T-helper 2 cell treated with Interferon-gamma antibody and Interleukin-4, amounts not matched to agents 5 μg/mL and 100 μg/mL, for 36 hours (primary cell): ENCODE results near the gene LDLRAD3.
"Not testable (repeated sequence)": the region's sequence is repeated elsewhere in the genome, so short reads cannot be mapped to it uniquely, and the experiment has no call there.

Source experiments
- DNase-seq: peaks from one replicate; pipeline ENCODE4 v3.0.0; 2021; ENCODE audit warnings: low spot score
- H3K27ac Mint-ChIP-seq: one replicate; pipeline ENCODE4 v1.8.0; 2021; ENCODE audit warnings: mild to moderate bottlenecking, mixed read lengths
- H3K27me3 Mint-ChIP-seq: one replicate; pipeline ENCODE4 v1.8.0; 2021; ENCODE audit warnings: low read depth, mixed read lengths
- H3K36me3 Mint-ChIP-seq: one replicate; pipeline ENCODE4 v1.8.0; 2021; ENCODE audit warnings: low read depth, mixed read lengths
- H3K4me1 Mint-ChIP-seq: one replicate; pipeline ENCODE4 v1.8.0; 2021; ENCODE audit warnings: low read depth, mixed read lengths
- H3K4me3 Mint-ChIP-seq: one replicate; pipeline ENCODE4 v1.8.0; 2022; ENCODE audit warnings: mild to moderate bottlenecking, moderate library complexity, mixed read lengths
- H3K9me3 Mint-ChIP-seq: one replicate; pipeline ENCODE4 v1.8.0; 2021; ENCODE audit warnings: mixed read lengths

The LDLRAD3 gene

DNA sequence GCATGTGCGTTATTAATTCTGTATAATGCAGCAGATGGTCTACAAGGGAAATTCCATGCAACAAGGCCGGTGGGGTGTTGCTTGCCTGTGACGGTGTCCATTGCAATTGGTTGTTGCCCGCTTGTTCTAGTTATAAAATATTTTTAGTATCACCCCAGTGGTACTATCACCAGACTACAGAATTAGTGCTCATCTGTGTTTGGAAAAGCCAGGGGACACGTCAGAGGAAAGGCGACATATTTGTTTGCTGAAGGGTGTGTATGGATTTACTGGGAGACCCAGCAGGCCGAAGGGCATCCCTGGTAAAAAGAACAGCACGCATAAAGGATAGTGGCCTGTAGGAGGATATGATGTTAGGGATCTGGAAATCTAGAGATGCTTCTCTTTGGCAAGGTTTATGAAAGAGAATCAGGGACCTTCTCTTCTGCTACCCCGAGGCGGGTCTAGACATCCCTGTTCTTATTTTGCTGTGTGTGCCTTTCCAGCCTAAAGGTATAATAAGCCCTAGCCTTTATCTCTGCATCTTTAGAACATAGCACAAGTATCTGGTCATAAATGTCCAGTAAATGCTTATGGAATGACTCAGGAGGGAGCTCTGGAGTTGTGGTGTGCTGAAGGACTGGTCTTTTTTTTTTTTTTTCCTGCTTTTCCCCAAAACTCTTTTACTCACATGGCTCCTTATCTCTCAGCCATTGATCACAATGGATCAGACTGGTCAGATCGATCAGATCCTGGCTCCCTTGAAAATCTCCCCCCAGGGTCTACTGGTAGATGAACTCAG is 90.9 kb downstream of the LDLRAD3 start:
- no peak for DNase-seq
- H3K27ac Mint-ChIP-seq = no peak overlapping the region

DNA sequence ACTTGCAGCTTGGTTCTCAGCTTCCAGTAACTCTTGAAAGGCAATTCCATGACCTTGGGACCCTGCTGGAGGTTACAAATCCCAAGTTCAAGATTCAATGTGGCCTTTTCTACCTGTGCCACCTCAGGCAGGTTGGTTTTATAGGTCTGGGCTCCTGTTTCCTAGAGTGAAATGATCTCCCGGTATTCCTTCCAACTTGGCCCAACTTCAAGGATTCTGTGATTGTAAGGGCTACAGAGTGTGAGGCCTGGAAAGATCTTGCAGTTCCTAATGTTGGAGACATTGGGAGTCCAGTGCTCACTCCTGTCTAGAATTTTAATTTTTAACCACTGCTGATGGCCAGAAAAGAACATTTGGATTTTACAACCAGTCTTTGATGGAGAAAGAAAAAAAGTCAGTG is 91.6 kb downstream of the LDLRAD3 start:
- Mint-ChIP-seq H3K27me3 (peaks cover 9% of the 10 kb centered on the region), H3K27ac (no peak overlapping the region), H3K4me1 (no peaks in the 10 kb centered on the region), H3K9me3 (no peaks in the 10 kb centered on the region), H3K4me3 (no peak overlapping the region), H3K36me3 (no peaks in the 10 kb centered on the region)
- DNase-seq = no peak

More for the DNA sequence above, 90.9 kb downstream of the LDLRAD3 start:
- H3K27me3 Mint-ChIP-seq = peaks cover 4% of the 10 kb centered on the region
- H3K9me3 Mint-ChIP-seq = no peaks in the 10 kb centered on the region
- no peaks in the 10 kb centered on the region for H3K4me1 Mint-ChIP-seq
- no peak overlapping the region for H3K4me3 Mint-ChIP-seq
- no peaks in the 10 kb centered on the region for H3K36me3 Mint-ChIP-seq

DNA sequence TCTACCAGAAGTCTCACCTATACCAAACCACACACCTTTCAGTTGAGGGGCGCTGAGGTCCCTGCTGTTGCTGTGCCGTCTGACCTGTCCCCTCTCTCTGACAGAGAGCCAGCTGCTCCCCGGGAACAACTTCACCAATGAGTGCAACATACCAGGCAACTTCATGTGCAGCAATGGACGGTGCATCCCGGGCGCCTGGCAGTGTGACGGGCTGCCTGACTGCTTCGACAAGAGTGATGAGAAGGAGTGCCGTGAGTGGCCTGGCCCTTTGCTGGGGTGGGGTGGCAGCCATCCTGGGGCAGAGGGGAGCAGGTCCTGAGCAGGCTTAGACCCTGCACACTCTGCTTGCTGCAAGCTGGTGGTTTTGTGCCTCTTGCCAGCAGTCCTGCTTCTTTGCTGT is 92.1 kb downstream of the LDLRAD3 start:
- Mint-ChIP-seq H3K27me3 (peaks cover 9% of the 10 kb centered on the region), H3K27ac (no peak overlapping the region), H3K9me3 (no peaks in the 10 kb centered on the region), H3K4me3 (no peak overlapping the region), H3K36me3 (no peaks in the 10 kb centered on the region), H3K4me1 (no peaks in the 10 kb centered on the region)
- DNase-seq = no peak

DNA sequence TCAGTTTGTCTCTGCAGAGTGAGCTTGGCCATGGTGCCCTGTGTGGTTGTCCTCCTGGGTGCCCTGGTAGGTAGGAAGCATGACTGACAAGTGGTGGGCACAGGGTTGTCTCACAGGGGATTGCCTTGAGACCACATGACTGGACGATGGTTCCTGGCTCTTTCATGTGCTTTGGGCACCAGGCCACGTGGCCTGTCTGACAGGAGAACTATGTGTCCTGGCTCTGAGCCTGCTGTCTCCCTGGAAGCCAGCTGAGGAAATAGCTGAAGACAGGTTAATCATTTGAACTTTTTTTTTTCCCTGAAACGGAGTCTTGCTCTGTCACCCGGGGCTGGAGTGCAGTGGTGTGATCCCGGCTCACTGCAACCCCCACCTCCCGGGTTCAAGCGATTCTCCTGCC is 93.2 kb downstream of the LDLRAD3 start:
- H3K4me3 Mint-ChIP-seq = no peak overlapping the region
- H3K4me1 Mint-ChIP-seq = no peaks in the 10 kb centered on the region
- no peak overlapping the region for H3K27ac Mint-ChIP-seq
- no peaks in the 10 kb centered on the region for H3K9me3 Mint-ChIP-seq
- H3K27me3 Mint-ChIP-seq = peaks cover 9% of the 10 kb centered on the region
- DNase-seq = no peak
- no peaks in the 10 kb centered on the region for H3K36me3 Mint-ChIP-seq

DNA sequence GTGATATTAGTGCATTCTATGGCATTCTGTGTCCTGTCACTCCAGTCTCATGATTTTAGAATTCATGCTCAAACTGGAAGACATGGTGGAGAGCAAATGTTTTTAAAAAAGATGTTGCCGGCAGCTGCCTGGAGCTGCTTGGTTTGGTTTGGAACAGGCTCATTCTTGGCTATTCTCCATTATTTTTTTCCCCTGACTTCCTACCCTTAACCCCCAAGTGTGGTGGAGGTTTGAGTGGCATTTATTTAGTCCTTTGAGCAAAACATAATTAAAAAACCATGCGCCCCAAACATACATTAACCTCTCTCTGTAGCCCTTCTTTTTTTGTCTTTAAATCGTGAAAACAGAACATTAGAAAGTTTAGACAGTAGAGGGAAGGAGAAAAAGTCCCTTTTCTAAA is 94.7 kb downstream of the LDLRAD3 start:
- H3K27ac Mint-ChIP-seq = no peak overlapping the region
- no peaks in the 10 kb centered on the region for H3K4me1 Mint-ChIP-seq
- H3K4me3 Mint-ChIP-seq = no peak overlapping the region
- H3K36me3 Mint-ChIP-seq = no peaks in the 10 kb centered on the region
- peaks cover 8% of the 10 kb centered on the region for H3K27me3 Mint-ChIP-seq
- DNase-seq = no peak
- H3K9me3 Mint-ChIP-seq = no peaks in the 10 kb centered on the region

DNA sequence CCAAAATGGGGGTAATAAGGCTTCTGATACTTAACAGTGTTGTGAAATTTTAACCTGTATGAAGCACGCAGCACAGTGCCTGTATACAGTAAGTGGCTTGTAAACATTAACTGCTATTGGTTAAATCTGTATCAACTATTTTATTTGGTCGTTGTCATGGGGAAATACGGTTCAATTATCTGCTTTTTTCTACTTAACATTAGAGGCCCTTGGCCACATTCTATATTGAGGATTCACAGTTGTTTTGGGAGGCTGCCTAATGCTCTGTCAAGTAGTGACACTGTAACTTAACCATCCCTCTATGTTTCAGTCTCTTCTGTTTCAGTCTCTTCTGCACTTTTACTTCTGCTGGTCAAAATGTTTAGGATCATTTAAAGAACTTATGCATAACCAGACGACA is 95.6 kb downstream of the LDLRAD3 start:
- no peaks in the 10 kb centered on the region for H3K4me1 Mint-ChIP-seq
- peaks cover 8% of the 10 kb centered on the region for H3K27me3 Mint-ChIP-seq
- DNase-seq = no peak
- no peak overlapping the region for H3K27ac Mint-ChIP-seq
- H3K9me3 Mint-ChIP-seq = no peaks in the 10 kb centered on the region
- H3K36me3 Mint-ChIP-seq = no peaks in the 10 kb centered on the region
- no peak overlapping the region for H3K4me3 Mint-ChIP-seq

DNA sequence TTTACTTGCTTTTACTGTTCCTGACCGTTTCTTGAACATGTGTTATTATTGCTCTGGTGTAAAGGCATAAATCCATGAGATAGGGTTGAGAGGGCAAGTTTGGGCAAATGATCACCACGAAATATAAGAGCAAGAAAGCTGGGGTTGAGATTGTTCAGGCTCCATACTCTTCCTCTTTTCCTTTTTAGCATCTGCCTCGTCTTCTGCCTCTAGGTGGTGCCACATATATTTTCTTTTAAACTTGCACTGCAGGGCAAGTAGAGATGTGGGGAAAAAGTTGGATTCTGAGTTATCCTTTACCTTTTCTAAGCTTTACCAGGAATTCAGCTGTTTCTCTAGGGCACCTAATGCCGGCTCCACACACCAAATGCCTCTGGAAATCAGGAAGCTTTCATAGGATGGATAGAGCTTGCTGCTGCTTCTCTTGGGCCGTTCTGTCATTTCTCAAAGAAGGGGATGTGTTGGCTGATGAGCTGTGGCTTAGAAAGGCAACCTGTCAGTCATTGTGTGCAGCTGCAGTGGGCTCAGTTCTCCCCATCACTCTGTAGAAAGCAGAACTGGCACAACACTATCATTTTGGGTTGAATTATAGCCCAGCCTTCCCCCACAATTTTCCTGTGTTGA is 98.2 kb downstream of the LDLRAD3 start:
- H3K36me3 Mint-ChIP-seq = no peaks in the 10 kb centered on the region
- no peak for DNase-seq
- no peak overlapping the region for H3K4me3 Mint-ChIP-seq
- no peaks in the 10 kb centered on the region for H3K9me3 Mint-ChIP-seq
- no peak overlapping the region for H3K27ac Mint-ChIP-seq
- H3K4me1 Mint-ChIP-seq = peaks cover 7% of the 10 kb centered on the region
- peaks cover 8% of the 10 kb centered on the region for H3K27me3 Mint-ChIP-seq

DNA sequence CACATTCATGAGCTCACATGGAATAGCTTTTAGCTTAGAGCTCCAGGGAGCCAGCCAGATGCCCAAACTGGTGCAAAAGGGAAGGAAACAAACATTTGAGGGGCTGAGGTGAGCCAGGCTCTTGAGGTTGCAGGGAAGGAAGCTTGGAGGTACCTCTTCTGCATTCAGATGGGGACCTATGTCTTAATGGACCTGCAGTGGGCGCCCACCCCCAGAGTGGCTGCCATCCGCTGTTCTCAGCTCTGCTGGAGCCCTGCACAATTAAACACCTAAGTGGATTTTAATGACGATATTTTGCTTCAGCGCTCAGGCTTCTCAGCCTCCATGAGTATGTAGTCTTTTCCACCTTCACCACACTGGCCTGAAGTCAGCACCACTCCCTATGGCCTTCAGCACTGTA is 100.8 kb downstream of the LDLRAD3 start:
- peaks cover 12% of the 10 kb centered on the region for H3K27me3 Mint-ChIP-seq
- no peaks in the 10 kb centered on the region for H3K36me3 Mint-ChIP-seq
- peaks cover 9% of the 10 kb centered on the region for H3K4me1 Mint-ChIP-seq
- no peak overlapping the region for H3K27ac Mint-ChIP-seq
- H3K9me3 Mint-ChIP-seq = no peaks in the 10 kb centered on the region
- DNase-seq = no peak
- no peak overlapping the region for H3K4me3 Mint-ChIP-seq

DNA sequence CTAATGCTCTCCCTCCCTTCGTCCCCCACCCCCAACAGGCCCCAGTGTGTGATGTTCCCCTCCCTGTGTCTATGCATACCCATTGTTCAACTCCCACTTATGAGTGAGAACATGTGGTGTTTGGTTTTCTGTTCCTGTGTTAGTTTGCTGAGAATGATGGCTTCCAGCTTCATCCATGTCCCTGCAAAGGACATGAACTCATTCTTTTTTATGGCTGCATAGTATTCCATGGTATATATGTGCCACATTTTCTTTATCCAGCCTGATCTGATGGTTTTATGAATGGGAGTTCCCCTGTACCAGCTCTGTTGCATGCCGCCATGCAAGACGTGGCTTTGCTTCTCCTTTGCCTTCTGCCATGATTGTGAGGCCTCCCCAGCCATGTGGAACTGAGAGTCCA is 102.1 kb downstream of the LDLRAD3 start:
- H3K27me3 Mint-ChIP-seq = peaks cover 12% of the 10 kb centered on the region
- not testable (repeated sequence) for H3K4me1 Mint-ChIP-seq, H3K4me3 Mint-ChIP-seq, H3K27ac Mint-ChIP-seq, DNase-seq, H3K36me3 Mint-ChIP-seq, H3K9me3 Mint-ChIP-seq

DNA sequence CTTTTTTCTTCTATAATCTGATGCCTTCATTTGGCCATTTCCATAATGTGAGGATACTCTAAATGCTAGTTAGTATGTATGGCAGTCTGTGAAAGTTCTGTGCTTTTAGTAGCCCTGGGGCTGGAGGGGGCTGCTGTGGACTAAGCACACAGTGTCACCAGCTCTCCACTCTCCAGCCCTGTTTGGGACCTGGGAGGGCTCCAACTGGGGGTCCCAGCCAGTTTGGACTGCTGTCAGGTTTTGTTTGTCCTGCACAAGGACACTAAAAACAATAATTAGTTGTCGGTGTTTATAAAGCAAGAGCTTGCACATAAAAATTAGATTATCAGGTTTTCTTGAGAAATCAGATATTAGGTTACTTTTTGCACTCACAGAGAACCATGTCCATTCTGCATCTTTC is 103.1 kb downstream of the LDLRAD3 start:
- no peak for DNase-seq
- no peaks in the 10 kb centered on the region for H3K36me3 Mint-ChIP-seq
- peaks cover 15% of the 10 kb centered on the region for H3K4me1 Mint-ChIP-seq
- H3K27me3 Mint-ChIP-seq = peaks cover 11% of the 10 kb centered on the region
- H3K9me3 Mint-ChIP-seq = no peaks in the 10 kb centered on the region
- H3K27ac Mint-ChIP-seq = no peak overlapping the region
- H3K4me3 Mint-ChIP-seq = no peak overlapping the region

DNA sequence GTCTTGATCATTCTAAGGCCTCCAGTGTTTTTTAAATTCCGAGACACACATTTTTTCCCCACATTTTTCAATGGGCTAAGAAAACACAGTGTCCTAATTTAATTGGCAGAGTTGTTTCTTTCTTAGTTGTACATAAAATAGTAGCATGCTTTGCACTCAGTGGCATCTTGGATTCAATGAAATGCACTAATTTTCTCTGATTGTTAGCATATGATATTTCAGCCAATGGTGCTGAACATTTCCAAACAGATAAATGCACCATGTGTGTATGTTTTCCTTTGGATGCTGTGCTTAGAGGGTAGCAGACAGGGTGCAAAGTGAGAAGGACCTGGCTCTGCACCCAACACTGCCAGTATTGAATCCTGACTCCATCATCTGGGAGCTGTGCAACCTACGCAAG is 103.5 kb downstream of the LDLRAD3 start:
- H3K27me3 Mint-ChIP-seq = peaks cover 10% of the 10 kb centered on the region
- no peaks in the 10 kb centered on the region for H3K9me3 Mint-ChIP-seq
- H3K4me3 Mint-ChIP-seq = no peak overlapping the region
- no peak overlapping the region for H3K27ac Mint-ChIP-seq
- no peak for DNase-seq
- peaks cover 17% of the 10 kb centered on the region for H3K4me1 Mint-ChIP-seq
- H3K36me3 Mint-ChIP-seq = no peaks in the 10 kb centered on the region

DNA sequence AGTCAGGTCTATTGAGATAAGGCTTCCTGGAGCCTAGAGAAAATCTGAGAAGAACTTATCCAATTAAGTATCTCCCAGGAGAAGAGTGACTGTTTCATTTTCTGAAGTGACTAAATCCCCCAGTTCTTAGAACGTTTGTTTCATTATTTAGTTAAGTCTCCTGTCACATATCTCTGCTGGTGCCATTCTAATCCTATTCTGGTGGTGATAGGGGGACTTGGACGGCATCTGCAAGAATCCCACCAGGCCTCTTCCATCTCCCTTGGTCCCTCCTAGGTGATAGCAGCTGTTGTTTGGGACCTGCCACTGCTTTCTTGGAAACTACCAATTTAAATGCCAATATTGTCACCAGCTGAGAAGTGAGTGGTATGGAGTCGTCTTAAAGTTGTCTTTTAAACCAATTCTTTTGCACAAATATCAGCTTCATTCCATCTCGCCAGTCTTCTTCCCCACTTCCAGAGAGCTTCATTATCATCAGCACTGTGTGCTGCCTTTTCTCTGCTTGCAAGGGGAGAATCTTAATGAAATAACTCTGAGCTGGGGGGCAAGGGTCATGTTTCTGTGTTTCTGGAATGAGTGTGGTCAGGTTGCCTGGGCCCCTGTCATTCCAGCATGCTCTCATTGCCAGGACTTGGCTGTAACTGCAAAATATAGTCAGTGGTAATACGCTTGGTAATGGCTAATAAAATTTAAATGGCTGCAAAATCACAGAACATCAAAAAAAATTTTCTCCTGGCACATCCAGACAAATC is 104.8 kb downstream of the LDLRAD3 start:
- peaks cover 17% of the 10 kb centered on the region for H3K4me1 Mint-ChIP-seq
- peaks cover 10% of the 10 kb centered on the region for H3K27me3 Mint-ChIP-seq
- no peaks in the 10 kb centered on the region for H3K36me3 Mint-ChIP-seq
- no peak overlapping the region for H3K27ac Mint-ChIP-seq
- H3K4me3 Mint-ChIP-seq = no peak overlapping the region
- H3K9me3 Mint-ChIP-seq = no peaks in the 10 kb centered on the region
- DNase-seq = no peak

DNA sequence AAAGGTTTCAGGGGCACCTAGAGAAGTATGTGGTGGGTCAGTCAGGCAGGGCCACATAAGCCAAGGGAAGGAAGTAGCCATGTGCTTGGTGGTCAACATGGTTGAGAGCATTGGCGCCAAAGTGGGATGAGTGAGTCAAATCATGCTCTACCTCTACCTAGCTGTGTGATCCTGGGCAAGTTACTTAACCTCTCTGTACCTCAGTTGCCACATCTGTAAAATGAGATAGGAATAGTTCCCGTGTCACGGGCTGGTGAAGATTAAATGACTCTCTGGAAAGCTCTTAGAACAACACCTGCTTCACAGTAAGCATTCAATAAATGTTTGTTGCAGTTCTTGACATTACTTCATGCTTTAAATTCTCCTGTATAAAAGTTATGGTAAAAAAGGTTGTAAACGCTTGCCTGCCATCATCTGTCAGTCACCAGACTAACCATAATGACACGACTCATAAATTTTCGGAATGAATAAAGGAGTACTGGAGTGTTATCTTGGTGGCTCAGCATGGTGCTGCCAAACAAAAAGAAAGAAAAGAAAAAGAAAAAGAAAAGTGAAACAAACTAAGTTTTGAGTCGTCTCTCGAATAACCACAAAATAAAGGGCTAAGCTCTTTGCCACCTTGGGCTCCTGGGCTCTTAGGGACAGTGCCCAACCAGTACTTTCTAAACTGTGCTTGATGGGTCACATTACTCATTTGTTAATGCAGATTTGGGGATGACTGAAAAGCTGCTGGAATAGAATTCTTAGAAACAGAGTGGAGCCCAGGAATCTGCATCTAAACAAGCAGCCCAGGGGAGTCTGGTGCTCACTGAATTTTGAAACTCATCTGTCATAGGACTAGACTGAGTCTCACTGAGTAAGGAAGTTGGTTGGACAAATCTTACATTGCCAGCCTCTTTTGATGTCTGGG is 107.6 kb downstream of the LDLRAD3 start:
- DNase-seq = no peak
- Mint-ChIP-seq H3K36me3 (no peaks in the 10 kb centered on the region), H3K27ac (no peak overlapping the region), H3K27me3 (peaks cover 10% of the 10 kb centered on the region), H3K4me3 (no peak overlapping the region), H3K9me3 (peaks cover 7% of the 10 kb centered on the region), H3K4me1 (peaks cover 10% of the 10 kb centered on the region)
